HEK293T (cell line): ENCODE measurements around the gene ADAM10.

Source experiments
- ELF4 ChIP-seq: fragments of 450-650 bp; IDR thresholded peaks from 2 replicates; pipeline ENCODE4 v1.6.1; 2017; ENCODE audit warnings: antibody characterized with exemption
- FOXK2 ChIP-seq: fragments of 450-650 bp; IDR thresholded peaks from 2 replicates; pipeline ENCODE4 v1.6.1; 2016; ENCODE audit warnings: mild to moderate bottlenecking
- SP1 ChIP-seq: fragments of 450-650 bp; IDR thresholded peaks from 2 replicates; pipeline ENCODE4 v1.6.1; 2017
- TARDBP ChIP-seq: fragments of 450-650 bp; IDR thresholded peaks from 2 replicates; pipeline ENCODE4 v1.6.1; 2016

DNA sequence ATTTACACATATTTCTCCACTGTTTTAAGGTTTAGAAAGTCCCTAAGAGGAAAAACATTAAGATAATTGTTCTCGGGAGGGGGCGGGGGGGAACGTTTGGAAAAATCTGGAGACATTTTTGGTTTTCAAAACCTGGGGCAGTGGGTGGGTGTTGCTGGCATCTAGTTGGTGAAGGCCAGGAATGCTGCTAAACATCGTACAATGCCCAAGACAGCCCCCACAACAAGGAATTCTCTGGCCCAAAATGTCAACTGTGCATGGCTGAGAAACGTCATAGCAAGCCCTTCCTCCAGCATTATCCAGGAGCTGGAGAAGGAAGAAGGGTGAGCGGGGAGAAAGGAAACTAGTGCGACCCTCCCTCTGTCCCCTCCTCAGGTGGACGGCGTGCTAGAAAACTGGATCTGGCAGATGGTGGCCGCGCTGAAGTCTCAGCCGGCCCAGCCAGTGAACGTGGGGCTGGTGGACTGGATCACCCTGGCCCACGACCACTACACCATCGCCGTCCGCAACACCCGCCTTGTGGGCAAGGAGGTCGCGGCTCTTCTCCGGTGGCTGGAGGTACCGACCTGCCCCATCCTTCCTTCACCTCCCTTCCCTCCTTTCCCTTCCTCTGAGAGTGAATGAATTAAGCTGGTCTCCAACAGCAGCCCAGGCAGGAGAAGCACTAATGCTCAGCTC is 208.0 kb downstream of the ADAM10 start:
- TF ChIP-seq SP1 (no peak), TARDBP (no peak), ELF4 (no peak), FOXK2 (no peak)
